HepG2 (cell line): ENCODE measurements around the gene TBX10. TPM values are rescaled to one million over a fixed set of nuclear protein-coding genes. Genes with fewer than 3 reads are reported as not detected.

Experiments used
- FOXA3 ChIP-seq: IDR thresholded peaks from 2 replicates; pipeline ENCODE4 v1.6.1; 2016; ENCODE audit warnings: missing genetic modification reagents, missing compliant biosample characterization
- HNF4A ChIP-seq: sonication (generic); formaldehyde crosslinking; IDR thresholded peaks from 2 replicates; pipeline ENCODE4 v1.4.0; 2020; ENCODE audit warnings: missing genetic modification reagents
- HNRNPL ChIP-seq: fragments of 200-400 bp; formaldehyde crosslinking; IDR thresholded peaks from 2 replicates; pipeline ENCODE4 v1.6.1; 2017; ENCODE audit warnings: mild to moderate bottlenecking, low read depth, low read length
- HNRNPLL ChIP-seq: fragments of 200-400 bp; formaldehyde crosslinking; IDR thresholded peaks from 2 replicates; pipeline ENCODE4 v1.6.1; 2017; ENCODE audit warnings: mild to moderate bottlenecking, low read depth, low read length; ENCODE audit not compliant: poor library complexity, severe bottlenecking
- NCOA1 ChIP-seq: sonication (generic); formaldehyde crosslinking; IDR thresholded peaks from 2 replicates; pipeline ENCODE4 v1.9.0; 2021; ENCODE audit warnings: missing genetic modification reagents
- U2AF1 ChIP-seq: fragments of 200-400 bp; formaldehyde crosslinking; optimal IDR thresholded peaks from 2 replicates; pipeline ENCODE3; 2017; ENCODE audit warnings: mild to moderate bottlenecking, low read depth, low read length
- ZFX ChIP-seq: sonication (generic); formaldehyde crosslinking; IDR thresholded peaks from 2 replicates; pipeline ENCODE4 v1.4.0; 2020; ENCODE audit warnings: mild to moderate bottlenecking, low read depth, missing genetic modification reagents, moderate library complexity
- ZNF367 ChIP-seq: sonication (generic); formaldehyde crosslinking; IDR thresholded peaks from 2 replicates; pipeline ENCODE4 v1.4.0; 2020; ENCODE audit warnings: missing genetic modification reagents, borderline replicate concordance
- ZNF709 ChIP-seq: sonication (generic); formaldehyde crosslinking; IDR thresholded peaks from 2 replicates; pipeline ENCODE4 v1.5.0; 2020; ENCODE audit warnings: mild to moderate bottlenecking, missing genetic modification reagents
- polyA plus RNA-seq, 8 experiments: library from polyadenylated mRNA; depleted of rRNA in 3 of 8; stranded (reverse) in 7 of 8; unstranded in 1 of 8; fragments of >200 nt; fragmentation: Illumina TruSeq in 4 of 8; extraction: Trizol in 4 of 8; gene quantifications; 2 replicates each; pipeline versions ENCODE4 v1.2.1 to v1.2.3, GENCODE V29; 2011 to 2016; ENCODE audit warnings: low read depth in 4 of 8, missing spikeins in 1 of 8, mixed read lengths in 1 of 8; ENCODE audit not compliant: insufficient read depth in 1 of 8
- total RNA-seq, 5 experiments: library from RNA; depleted of rRNA; stranded (reverse); fragments of >200 nt; fragmentation: Illumina TruSeq; extraction: Trizol; gene quantifications; 2 replicates each; pipeline ENCODE4 v1.2.3, GENCODE V29; 2016; ENCODE audit warnings: low read depth in 1 of 5
- TF ChIP-seq, protein P1 (sequence below): sonication (generic); formaldehyde crosslinking; IDR thresholded peaks from 2 replicates; pipeline ENCODE4 v1.4.0; 2020; ENCODE audit warnings: mild to moderate bottlenecking, missing genetic modification reagents, borderline replicate concordance
- TF ChIP-seq, protein P2 (sequence below): sonication (generic); formaldehyde crosslinking; IDR thresholded peaks from 2 replicates; pipeline ENCODE4 v1.4.0; 2020; ENCODE audit warnings: low read depth, missing genetic modification reagents
- TF ChIP-seq, protein P3 (sequence below): sonication (generic); formaldehyde crosslinking; IDR thresholded peaks from 2 replicates; pipeline ENCODE4 v1.4.0; 2020; ENCODE audit warnings: mild to moderate bottlenecking, missing genetic modification reagents, borderline replicate concordance
- TF ChIP-seq, protein P4 (sequence below): sonication (generic); formaldehyde crosslinking; IDR thresholded peaks from 2 replicates; pipeline ENCODE4 v1.8.0; 2022; ENCODE audit warnings: missing genetic modification reagents, mild to moderate bottlenecking, borderline replicate concordance
- TF ChIP-seq, protein P5 (sequence below): sonication (generic); formaldehyde crosslinking; IDR thresholded peaks from 2 replicates; pipeline ENCODE4 v1.5.0; 2020; ENCODE audit warnings: mild to moderate bottlenecking, missing genetic modification reagents, moderate library complexity

The TBX10 gene
- total and polyA plus RNA-seq, 2 of the 13 experiments (the other 11 are each of a cell fraction or from before 2014, with no cell fraction given): 0.27 to 1.7 TPM

DNA sequence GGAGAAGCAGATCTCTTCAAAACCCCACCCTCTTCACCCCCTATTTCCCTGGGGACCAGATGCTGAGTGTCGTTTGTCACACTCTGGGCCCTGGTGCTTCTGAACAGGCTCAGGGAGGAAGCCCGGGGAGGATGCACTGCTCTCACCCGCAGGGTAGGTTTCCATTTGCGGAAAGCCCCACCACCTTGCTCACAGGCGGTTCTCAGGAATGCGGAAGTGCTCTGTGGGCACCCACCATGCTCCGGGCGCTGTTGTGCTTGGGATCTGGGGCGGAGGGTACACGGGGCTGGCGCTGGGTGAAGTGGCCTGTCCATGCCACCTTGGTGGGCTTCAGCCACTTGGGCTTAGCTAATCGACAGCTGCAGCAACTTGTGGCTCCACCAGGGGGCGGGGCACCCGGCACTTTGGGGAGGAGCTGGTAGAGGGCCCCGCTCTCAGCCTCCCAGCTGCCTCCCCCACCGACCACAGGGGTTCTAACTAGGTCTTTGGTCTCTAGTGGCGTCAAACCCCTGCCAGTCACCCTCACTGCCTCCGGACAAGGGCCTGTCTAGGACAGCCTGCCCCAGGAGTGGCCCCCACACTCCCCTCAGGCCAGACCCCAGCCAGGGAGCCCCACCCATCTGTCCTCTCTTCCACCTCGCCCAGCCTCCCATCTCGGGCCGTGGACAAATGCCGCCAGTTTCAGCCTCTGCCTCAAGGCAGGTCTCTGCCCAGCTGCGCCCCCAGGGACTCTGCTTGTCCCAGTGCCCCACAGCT, 25.4 kb downstream of the TBX10 start (continued):
- TF ChIP-seq, protein P1, sequence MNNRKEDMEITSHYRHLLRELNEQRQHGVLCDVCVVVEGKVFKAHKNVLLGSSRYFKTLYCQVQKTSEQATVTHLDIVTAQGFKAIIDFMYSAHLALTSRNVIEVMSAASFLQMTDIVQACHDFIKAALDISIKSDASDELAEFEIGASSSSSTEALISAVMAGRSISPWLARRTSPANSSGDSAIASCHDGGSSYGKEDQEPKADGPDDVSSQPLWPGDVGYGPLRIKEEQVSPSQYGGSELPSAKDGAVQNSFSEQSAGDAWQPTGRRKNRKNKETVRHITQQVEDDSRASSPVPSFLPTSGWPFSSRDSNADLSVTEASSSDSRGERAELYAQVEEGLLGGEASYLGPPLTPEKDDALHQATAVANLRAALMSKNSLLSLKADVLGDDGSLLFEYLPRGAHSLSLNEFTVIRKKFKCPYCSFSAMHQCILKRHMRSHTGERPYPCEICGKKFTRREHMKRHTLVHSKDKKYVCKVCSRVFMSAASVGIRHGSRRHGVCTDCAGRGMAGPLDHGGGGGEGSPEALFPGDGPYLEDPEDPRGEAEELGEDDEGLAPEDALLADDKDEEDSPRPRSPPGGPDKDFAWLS: 0 out of 2 replicates have a peak, but pooled peaks have one; percentile 66
- TF ChIP-seq HNRNPLL (peak; percentile 39), NCOA1 (CRISPR knock-in tag) (no peak), ZNF367 (CRISPR knock-in tag) (no peak), U2AF1 (no peak), HNF4A (CRISPR knock-in tag) (no peak), ZFX (0 out of 2 replicates have a peak, but pooled peaks have one; percentile 23), FOXA3 (CRISPR knock-in tag) (no peak), HNRNPL (0 out of 2 replicates have a peak, but pooled peaks have one; percentile 79), ZNF709 (CRISPR knock-in tag) (no peak)
- TF ChIP-seq, protein P2, sequence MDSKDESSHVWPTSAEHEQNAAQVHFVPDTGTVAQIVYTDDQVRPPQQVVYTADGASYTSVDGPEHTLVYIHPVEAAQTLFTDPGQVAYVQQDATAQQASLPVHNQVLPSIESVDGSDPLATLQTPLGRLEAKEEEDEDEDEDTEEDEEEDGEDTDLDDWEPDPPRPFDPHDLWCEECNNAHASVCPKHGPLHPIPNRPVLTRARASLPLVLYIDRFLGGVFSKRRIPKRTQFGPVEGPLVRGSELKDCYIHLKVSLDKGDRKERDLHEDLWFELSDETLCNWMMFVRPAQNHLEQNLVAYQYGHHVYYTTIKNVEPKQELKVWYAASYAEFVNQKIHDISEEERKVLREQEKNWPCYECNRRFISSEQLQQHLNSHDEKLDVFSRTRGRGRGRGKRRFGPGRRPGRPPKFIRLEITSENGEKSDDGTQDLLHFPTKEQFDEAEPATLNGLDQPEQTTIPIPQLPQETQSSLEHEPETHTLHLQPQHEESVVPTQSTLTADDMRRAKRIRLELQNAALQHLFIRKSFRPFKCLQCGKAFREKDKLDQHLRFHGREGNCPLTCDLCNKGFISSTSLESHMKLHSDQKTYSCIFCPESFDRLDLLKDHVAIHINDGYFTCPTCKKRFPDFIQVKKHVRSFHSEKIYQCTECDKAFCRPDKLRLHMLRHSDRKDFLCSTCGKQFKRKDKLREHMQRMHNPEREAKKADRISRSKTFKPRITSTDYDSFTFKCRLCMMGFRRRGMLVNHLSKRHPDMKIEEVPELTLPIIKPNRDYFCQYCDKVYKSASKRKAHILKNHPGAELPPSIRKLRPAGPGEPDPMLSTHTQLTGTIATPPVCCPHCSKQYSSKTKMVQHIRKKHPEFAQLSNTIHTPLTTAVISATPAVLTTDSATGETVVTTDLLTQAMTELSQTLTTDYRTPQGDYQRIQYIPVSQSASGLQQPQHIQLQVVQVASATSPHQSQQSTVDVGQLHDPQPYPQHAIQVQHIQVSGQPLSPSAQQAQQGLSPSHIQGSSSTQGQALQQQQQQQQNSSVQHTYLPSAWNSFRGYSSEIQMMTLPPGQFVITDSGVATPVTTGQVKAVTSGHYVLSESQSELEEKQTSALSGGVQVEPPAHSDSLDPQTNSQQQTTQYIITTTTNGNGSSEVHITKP: no peak
- TF ChIP-seq, protein P3, sequence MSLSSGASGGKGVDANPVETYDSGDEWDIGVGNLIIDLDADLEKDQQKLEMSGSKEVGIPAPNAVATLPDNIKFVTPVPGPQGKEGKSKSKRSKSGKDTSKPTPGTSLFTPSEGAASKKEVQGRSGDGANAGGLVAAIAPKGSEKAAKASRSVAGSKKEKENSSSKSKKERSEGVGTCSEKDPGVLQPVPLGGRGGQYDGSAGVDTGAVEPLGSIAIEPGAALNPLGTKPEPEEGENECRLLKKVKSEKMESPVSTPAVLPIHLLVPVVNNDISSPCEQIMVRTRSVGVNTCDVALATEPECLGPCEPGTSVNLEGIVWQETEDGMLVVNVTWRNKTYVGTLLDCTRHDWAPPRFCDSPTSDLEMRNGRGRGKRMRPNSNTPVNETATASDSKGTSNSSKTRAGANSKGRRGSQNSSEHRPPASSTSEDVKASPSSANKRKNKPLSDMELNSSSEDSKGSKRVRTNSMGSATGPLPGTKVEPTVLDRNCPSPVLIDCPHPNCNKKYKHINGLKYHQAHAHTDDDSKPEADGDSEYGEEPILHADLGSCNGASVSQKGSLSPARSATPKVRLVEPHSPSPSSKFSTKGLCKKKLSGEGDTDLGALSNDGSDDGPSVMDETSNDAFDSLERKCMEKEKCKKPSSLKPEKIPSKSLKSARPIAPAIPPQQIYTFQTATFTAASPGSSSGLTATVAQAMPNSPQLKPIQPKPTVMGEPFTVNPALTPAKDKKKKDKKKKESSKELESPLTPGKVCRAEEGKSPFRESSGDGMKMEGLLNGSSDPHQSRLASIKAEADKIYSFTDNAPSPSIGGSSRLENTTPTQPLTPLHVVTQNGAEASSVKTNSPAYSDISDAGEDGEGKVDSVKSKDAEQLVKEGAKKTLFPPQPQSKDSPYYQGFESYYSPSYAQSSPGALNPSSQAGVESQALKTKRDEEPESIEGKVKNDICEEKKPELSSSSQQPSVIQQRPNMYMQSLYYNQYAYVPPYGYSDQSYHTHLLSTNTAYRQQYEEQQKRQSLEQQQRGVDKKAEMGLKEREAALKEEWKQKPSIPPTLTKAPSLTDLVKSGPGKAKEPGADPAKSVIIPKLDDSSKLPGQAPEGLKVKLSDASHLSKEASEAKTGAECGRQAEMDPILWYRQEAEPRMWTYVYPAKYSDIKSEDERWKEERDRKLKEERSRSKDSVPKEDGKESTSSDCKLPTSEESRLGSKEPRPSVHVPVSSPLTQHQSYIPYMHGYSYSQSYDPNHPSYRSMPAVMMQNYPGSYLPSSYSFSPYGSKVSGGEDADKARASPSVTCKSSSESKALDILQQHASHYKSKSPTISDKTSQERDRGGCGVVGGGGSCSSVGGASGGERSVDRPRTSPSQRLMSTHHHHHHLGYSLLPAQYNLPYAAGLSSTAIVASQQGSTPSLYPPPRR (CRISPR knock-in tag): 0 out of 2 replicates have a peak, but pooled peaks have one; percentile 20
- TF ChIP-seq, protein P4, sequence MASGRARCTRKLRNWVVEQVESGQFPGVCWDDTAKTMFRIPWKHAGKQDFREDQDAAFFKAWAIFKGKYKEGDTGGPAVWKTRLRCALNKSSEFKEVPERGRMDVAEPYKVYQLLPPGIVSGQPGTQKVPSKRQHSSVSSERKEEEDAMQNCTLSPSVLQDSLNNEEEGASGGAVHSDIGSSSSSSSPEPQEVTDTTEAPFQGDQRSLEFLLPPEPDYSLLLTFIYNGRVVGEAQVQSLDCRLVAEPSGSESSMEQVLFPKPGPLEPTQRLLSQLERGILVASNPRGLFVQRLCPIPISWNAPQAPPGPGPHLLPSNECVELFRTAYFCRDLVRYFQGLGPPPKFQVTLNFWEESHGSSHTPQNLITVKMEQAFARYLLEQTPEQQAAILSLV (CRISPR knock-in tag): 0 out of 2 replicates have a peak, but pooled peaks have one; percentile 23
- TF ChIP-seq, protein P5, sequence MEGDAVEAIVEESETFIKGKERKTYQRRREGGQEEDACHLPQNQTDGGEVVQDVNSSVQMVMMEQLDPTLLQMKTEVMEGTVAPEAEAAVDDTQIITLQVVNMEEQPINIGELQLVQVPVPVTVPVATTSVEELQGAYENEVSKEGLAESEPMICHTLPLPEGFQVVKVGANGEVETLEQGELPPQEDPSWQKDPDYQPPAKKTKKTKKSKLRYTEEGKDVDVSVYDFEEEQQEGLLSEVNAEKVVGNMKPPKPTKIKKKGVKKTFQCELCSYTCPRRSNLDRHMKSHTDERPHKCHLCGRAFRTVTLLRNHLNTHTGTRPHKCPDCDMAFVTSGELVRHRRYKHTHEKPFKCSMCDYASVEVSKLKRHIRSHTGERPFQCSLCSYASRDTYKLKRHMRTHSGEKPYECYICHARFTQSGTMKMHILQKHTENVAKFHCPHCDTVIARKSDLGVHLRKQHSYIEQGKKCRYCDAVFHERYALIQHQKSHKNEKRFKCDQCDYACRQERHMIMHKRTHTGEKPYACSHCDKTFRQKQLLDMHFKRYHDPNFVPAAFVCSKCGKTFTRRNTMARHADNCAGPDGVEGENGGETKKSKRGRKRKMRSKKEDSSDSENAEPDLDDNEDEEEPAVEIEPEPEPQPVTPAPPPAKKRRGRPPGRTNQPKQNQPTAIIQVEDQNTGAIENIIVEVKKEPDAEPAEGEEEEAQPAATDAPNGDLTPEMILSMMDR (CRISPR knock-in tag): peak; percentile 80
